CD4-positive, alpha-beta T cell treated with Interleukin-2 at 100 ng/mL for 4 hours (primary cell): ENCODE measurements around the gene TSR2.
"Not testable (repeated sequence)": the region's sequence is repeated elsewhere in the genome, so short reads cannot be mapped to it uniquely, and the experiment has no call there.

Experiments
- DNase-seq: peaks from one replicate; pipeline ENCODE4 v3.0.0-alpha.2; 2020; ENCODE audit warnings: low spot score

TSR2 gene

GRCh38 chrX:54473993-54474859, 34.0 kb downstream of the TSR2 start:
- DNase-seq: no peak

GRCh38 chrX:54479136-54480111, 39.2 kb downstream of the TSR2 start:
- DNase-seq: no peak

GRCh38 chrX:54482839-54483593, 42.8 kb downstream of the TSR2 start:
- DNase-seq: no peak

- DNase-seq: no peak
These were observed 43.7 kb downstream of the TSR2 start for GRCh38 chrX:54483946-54484345.

GRCh38 chrX:54484666-54485065, 44.5 kb downstream of the TSR2 start:
- no peak for DNase-seq

GRCh38 chrX:54489819-54490218, 49.6 kb downstream of the TSR2 start:
- DNase-seq: not testable (repeated sequence)

- no peak for DNase-seq
These were observed 52.1 kb downstream of the TSR2 start for GRCh38 chrX:54492340-54492739.

GRCh38 chrX:54494166-54494988, 54.2 kb downstream of the TSR2 start:
- DNase-seq: no peak
